ENCODE measurements around the gene NEURL1.

DNA sequence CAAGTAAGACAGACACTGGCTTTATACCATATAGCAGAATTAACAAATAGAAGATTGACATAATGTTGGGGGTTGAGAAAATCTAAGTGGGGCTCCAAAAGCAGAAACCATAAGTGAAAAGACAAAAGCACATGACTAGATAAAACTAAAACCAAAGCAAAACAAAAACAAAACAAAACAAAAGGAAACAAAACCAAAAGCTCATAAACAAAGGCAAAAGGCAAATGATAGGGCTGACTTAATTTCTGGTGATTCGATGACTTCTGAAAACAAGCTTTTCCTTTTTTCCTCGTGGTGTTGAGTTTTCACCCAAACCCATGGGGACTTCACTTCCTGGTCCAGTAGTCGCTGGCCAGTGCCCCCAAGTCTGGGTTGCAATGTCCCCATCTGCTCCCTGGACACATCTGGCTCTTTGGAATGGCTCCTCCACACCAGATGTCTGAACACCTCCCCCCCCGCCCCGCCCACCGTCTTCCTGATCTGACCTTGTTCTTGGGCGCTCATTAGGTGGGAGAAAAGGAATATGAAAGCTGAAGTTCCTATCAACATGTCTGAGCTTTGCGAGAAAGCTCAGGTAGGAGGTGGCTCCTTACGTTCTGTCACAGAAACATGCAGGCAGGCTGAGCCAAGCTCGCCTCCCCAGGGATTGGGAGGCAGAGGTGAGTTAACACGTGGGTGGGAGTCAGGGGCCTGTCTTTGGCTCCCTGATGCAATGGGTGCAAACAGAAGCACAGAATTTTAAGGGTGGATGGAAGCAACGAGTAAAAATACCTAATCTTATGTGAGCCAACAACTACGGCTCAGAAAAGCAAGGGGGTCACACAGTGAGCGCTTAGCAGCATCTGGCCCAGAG, 121.0 kb downstream of the NEURL1 start:
- TF ChIP-seq HDAC2 (IDR thresholded peaks at IDR 0.05) (no peak), POLR2AphosphoS5 (IDR thresholded peaks at IDR 0.05; ENCODE audit: low read length) (no peak), POLR2A (IDR thresholded peaks at IDR 0.05; ENCODE audit: low read depth, low read length) (no peak), EP300 (IDR thresholded peaks at IDR 0.05; ENCODE audit: borderline replicate concordance in 1 of 2, control insufficient read depth in 1 of 2, low read depth in 2 of 2, low read length in 2 of 2) (no peak), SIN3A (IDR thresholded peaks at IDR 0.05; ENCODE audit: low read depth, low read length) (no peak), ETV6 (conservative IDR thresholded peaks at IDR 0.05 in 1 of 2, IDR thresholded peaks at IDR 0.05 in 1 of 2; ENCODE audit: borderline replicate concordance in 1 of 2, low read depth in 1 of 2) (no peak), CEBPB (IDR thresholded peaks at IDR 0.05; ENCODE audit: borderline replicate concordance in 1 of 2, low read depth in 2 of 2, low read length in 2 of 2) (no peak)
- TF ChIP-seq, protein P1, sequence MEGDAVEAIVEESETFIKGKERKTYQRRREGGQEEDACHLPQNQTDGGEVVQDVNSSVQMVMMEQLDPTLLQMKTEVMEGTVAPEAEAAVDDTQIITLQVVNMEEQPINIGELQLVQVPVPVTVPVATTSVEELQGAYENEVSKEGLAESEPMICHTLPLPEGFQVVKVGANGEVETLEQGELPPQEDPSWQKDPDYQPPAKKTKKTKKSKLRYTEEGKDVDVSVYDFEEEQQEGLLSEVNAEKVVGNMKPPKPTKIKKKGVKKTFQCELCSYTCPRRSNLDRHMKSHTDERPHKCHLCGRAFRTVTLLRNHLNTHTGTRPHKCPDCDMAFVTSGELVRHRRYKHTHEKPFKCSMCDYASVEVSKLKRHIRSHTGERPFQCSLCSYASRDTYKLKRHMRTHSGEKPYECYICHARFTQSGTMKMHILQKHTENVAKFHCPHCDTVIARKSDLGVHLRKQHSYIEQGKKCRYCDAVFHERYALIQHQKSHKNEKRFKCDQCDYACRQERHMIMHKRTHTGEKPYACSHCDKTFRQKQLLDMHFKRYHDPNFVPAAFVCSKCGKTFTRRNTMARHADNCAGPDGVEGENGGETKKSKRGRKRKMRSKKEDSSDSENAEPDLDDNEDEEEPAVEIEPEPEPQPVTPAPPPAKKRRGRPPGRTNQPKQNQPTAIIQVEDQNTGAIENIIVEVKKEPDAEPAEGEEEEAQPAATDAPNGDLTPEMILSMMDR (IDR thresholded peaks at IDR 0.05 in 2 of 3, conservative IDR thresholded peaks at IDR 0.05 in 1 of 3; ENCODE audit: control insufficient read depth in 2 of 3, extremely low read depth in 1 of 3, insufficient read depth in 1 of 3, low read depth in 3 of 3, low read length in 3 of 3) = no peak
- TF ChIP-seq, protein P2, sequence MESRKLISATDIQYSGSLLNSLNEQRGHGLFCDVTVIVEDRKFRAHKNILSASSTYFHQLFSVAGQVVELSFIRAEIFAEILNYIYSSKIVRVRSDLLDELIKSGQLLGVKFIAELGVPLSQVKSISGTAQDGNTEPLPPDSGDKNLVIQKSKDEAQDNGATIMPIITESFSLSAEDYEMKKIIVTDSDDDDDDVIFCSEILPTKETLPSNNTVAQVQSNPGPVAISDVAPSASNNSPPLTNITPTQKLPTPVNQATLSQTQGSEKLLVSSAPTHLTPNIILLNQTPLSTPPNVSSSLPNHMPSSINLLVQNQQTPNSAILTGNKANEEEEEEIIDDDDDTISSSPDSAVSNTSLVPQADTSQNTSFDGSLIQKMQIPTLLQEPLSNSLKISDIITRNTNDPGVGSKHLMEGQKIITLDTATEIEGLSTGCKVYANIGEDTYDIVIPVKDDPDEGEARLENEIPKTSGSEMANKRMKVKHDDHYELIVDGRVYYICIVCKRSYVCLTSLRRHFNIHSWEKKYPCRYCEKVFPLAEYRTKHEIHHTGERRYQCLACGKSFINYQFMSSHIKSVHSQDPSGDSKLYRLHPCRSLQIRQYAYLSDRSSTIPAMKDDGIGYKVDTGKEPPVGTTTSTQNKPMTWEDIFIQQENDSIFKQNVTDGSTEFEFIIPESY (IDR thresholded peaks at IDR 0.05) = no peak
- TF ChIP-seq, protein P3, sequence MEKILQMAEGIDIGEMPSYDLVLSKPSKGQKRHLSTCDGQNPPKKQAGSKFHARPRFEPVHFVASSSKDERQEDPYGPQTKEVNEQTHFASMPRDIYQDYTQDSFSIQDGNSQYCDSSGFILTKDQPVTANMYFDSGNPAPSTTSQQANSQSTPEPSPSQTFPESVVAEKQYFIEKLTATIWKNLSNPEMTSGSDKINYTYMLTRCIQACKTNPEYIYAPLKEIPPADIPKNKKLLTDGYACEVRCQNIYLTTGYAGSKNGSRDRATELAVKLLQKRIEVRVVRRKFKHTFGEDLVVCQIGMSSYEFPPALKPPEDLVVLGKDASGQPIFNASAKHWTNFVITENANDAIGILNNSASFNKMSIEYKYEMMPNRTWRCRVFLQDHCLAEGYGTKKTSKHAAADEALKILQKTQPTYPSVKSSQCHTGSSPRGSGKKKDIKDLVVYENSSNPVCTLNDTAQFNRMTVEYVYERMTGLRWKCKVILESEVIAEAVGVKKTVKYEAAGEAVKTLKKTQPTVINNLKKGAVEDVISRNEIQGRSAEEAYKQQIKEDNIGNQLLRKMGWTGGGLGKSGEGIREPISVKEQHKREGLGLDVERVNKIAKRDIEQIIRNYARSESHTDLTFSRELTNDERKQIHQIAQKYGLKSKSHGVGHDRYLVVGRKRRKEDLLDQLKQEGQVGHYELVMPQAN (conservative IDR thresholded peaks at IDR 0.05) = no peak

Measured in GM12878 (cell line).